GM21367 (cell line): ENCODE measurements around the gene ADRA2A.

Experiments used
- ATAC-seq: cut with Tn5 transposase; IDR thresholded peaks from one replicate; pipeline ENCODE4 v1.9.1; 2021; ENCODE audit not compliant: unreplicated experiment

The ADRA2A gene

DNA sequence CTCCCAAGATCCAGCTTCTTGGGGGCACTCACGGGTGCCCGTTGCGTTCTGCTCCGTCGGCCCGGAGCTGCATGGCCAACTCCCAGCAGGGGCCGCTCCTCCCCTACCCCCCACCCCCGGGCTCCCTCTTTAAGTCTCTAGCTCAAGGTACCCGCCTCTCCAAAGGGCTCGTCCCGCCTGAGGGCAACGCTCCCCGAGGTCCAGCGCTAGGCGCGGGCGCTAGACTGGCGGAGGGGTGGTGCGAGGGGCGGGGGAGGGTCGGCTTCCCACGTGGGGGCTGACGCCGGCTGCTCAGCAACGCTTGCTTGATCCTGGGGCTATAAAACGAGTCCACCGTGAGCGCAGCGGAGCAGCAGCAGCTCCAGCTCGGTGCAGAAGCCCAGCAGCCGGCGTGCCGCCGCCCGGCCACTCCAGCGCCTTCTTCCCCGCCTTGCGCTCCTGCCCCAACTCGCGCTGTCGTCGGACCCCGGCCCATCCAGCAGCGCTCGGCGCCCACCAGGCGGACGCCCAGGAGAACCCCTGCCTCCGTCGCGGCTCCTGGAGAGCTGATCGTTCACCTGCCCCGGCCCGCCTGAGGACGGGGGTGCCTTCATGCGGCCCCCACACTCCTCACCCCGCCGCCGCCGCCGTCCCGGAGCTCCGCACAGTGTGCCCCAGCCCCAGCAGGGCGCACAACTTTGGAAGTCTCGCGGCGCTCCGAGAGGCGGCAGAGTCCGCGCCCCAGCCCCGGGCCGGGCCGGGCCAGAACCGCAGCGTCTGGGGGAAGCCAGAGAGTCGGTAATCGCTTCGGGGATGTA, at the start of gene ADRA2A:
Gene ADRA2A (plus strand): TSS at position 348 of the 797 bp plus-strand sequence. CDS start 968 bp downstream, outside the sequence.
- ATAC-seq: no peak

- peak; percentile 55 for ATAC-seq
These were observed 46.6 kb upstream of the ADRA2A start for GRCh38 chr10:111030042-111030750.

GRCh38 chr10:111034598-111035310, 42.1 kb upstream of the ADRA2A start:
- no peak for ATAC-seq

DNA sequence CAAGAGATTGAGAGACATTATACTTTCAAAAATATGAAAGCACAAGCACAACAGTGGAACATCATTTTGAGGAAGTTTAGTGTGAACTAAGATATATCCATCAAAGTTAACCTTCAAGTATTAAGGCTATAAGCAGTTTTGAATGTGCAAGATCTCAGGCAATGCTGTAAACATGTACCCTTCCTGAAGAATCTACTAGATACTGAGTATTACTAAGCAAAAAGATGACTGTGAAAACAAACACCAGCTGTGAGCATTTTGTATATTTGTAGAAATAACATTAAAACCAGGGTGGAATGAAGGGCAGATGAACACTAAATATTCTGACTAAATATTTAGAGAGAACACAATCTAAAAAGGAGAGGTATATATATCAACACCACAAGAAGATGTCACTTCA, 41.3 kb upstream of the ADRA2A start:
- no peak for ATAC-seq

GRCh38 chr10:111037858-111038257, 39.0 kb upstream of the ADRA2A start:
- no peak for ATAC-seq

GRCh38 chr10:111039522-111039921, 37.3 kb upstream of the ADRA2A start:
- ATAC-seq: no peak

DNA sequence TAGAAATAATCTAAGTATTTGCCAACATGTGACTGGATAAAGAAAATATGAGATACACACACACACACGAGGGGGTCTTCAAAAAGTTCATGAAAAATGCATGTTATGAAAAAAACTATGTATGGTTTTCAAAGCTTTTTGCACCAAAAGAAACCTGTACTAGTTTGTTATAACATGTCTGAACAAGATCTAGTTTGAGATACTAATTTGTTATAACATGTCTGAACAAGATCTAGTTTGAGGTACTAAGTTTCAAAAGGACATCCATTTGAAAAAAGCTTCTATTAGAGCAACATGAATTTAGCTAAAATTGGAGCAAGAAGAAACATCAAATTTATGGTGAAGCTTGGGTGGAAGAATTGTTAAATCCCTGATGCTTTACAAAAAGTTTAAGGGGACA, 19.8 kb upstream of the ADRA2A start:
- ATAC-seq: no peak

DNA sequence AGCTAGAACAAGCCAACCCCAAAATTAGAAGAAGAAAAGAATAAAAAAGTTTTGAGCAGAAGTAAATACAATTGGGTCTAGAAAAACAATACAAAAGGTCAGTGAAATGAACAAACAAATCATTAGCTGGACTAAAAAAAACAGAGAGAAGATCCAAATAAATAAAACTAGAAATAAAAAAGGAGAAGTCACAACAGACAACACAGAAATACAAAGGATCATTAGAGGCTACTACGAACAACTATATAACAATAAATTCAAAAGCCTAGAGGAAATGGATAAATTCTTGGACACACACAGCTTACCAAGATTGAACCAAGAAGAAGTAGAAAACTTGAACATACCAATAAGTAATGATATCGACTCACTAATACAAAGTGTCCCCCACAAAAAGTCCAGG, 13.4 kb upstream of the ADRA2A start:
- ATAC-seq: no peak

GRCh38 chr10:111072232-111072631, 4.6 kb upstream of the ADRA2A start:
- ATAC-seq: no peak

GRCh38 chr10:111075577-111076185, 1.1 kb upstream of the ADRA2A start:
- ATAC-seq: peak; percentile 16

GRCh38 chr10:111076191-111076681, 593 bp upstream of the ADRA2A start:
- peak; percentile 79 for ATAC-seq

DNA sequence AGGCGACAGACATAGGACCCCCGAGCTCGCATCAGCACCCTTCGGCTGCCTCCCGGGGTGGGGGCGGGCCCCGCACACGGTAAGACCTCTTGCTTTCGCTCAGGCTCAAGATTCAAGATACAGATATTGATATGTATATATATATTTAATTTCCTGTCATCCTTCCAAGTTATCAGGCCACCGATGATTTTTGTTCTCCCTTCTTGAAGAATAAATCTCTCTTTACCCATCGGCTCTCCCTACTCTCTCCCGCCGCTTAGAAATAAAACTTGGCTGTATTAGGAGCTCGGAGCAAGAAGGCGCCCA, 603 bp downstream of the ADRA2A start:
- no peak for ATAC-seq

DNA sequence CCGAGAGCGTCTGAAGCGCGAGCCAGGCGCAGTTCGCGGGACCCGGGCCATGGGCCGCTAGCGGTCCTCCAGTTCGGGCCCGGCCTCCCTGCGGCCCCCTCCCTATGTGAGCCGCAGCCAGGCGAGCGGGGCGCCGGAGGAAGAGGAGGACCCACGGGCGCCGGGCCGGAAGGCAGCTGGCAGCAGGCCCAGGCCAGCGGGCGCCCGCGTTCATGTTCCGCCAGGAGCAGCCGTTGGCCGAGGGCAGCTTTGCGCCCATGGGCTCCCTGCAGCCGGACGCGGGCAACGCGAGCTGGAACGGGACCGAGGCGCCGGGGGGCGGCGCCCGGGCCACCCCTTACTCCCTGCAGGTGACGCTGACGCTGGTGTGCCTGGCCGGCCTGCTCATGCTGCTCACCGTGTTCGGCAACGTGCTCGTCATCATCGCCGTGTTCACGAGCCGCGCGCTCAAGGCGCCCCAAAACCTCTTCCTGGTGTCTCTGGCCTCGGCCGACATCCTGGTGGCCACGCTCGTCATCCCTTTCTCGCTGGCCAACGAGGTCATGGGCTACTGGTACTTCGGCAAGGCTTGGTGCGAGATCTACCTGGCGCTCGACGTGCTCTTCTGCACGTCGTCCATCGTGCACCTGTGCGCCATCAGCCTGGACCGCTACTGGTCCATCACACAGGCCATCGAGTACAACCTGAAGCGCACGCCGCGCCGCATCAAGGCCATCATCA, 1.1 kb downstream of the ADRA2A start:
- ATAC-seq: no peak

DNA sequence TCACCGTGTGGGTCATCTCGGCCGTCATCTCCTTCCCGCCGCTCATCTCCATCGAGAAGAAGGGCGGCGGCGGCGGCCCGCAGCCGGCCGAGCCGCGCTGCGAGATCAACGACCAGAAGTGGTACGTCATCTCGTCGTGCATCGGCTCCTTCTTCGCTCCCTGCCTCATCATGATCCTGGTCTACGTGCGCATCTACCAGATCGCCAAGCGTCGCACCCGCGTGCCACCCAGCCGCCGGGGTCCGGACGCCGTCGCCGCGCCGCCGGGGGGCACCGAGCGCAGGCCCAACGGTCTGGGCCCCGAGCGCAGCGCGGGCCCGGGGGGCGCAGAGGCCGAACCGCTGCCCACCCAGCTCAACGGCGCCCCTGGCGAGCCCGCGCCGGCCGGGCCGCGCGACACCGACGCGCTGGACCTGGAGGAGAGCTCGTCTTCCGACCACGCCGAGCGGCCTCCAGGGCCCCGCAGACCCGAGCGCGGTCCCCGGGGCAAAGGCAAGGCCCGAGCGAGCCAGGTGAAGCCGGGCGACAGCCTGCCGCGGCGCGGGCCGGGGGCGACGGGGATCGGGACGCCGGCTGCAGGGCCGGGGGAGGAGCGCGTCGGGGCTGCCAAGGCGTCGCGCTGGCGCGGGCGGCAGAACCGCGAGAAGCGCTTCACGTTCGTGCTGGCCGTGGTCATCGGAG, 1.8 kb downstream of the ADRA2A start:
- no peak for ATAC-seq

DNA sequence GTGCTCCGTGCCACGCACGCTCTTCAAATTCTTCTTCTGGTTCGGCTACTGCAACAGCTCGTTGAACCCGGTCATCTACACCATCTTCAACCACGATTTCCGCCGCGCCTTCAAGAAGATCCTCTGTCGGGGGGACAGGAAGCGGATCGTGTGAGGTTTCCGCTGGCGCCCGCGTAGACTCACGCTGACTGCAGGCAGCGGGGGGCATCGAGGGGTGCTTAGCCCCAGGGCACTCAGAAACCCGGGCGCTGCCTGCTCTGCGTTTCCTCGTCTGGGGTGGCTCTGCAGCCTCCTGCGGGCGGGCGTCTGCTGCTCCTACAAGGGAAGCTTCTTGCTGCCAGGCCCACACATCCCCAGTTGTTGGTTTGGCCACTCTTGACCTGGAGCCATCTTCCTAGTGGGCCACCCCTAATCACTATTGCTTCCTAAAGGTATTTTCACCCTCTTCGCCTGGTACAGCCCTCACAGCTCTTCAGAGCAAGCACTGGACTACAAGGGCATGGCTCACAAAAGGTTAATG, 2.5 kb downstream of the ADRA2A start:
- ATAC-seq: no peak

DNA sequence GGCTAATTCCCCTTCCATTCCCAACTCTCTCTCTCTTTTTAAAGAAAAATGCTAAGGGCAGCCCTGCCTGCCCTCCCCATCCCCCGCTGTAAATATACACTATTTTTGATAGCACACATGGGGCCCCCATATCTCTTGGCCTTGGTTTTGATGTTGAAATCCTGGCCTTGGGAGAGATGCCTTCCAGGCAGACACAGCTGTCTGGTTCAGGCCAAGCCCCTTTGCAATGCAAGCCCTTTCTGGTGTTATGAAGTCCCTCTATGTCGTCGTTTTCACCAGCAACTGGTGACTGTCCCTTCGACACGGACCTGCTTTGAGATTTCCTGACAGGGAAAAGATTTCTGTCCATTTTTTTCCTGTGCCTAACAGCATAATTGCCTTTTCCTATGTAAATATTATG, 3.0 kb downstream of the ADRA2A start:
- no peak for ATAC-seq

GRCh38 chr10:111080224-111080623, 3.4 kb downstream of the ADRA2A start:
- ATAC-seq: no peak

DNA sequence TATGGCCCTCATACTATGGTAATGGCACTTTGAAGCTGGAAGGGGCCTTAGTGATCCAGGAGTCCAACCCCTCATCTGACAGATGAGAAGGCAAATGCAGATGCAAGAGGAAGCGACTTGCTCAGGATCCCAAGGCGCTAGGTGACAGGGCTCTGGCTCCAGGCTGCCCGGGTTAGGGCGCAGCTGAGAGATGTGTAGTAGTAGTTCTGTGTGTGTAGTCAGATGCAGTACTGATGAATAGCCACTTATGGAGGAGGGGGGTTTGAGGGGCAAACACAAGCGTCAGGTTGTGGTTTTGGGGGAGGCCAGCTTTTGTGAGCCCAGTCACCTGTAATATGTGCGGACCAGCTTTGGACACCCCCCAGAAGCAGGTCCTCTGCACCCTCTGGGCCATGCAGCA, 4.8 kb downstream of the ADRA2A start:
- no peak for ATAC-seq

DNA sequence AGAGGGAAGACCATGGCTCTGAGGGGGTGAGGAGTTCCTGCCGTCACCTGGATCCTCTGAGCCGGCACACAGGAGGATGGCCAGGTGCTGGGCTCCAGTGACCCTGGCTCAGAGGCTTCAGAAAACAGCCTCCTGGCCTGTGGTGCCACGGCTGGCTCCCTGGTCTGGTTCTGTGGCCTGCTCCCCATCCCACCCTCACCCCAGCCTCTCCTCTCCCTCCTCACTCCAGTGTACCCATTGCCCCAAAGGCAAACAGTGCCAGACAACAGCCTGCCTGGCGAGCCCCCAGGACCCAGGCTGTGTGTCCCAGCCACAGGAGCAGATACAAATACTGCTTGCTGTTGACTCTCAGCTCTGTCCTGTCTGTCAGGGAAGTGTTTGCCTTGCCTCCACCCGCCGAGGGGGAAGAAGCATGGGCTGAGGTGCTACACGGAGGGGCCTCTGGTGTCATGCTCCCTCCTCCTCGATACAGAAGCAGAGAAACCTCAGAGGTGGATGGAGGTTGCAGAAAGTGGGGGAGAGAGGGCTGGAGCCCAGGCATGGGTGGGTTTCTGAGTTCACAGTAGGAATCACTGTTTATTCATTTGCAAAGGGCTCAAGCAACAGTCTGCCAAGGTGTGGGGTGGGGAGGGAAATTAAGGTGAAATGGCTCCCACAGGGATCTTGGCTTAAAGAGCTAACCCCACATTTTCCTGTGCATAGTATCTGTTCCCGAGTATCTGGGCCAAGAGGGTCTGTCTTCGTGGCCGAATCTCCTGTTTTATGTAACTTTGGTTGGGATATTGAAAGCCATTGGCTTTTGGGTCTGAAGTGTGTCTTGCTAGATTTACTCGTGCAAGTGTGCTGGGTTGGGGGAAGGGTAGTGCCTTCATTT, 5.5 kb downstream of the ADRA2A start:
- ATAC-seq: no peak
